GM19099 (cell line): ENCODE data around the gene TMEM41B.

ENCODE experiments used
- POLR2A ChIP-seq: IDR thresholded peaks from 3 replicates; pipeline ENCODE4 v1.6.1; 2011; ENCODE audit warnings: low read depth; ENCODE audit not compliant: insufficient read length; ENCODE audit errors: extremely low read depth

Gene TMEM41B

DNA sequence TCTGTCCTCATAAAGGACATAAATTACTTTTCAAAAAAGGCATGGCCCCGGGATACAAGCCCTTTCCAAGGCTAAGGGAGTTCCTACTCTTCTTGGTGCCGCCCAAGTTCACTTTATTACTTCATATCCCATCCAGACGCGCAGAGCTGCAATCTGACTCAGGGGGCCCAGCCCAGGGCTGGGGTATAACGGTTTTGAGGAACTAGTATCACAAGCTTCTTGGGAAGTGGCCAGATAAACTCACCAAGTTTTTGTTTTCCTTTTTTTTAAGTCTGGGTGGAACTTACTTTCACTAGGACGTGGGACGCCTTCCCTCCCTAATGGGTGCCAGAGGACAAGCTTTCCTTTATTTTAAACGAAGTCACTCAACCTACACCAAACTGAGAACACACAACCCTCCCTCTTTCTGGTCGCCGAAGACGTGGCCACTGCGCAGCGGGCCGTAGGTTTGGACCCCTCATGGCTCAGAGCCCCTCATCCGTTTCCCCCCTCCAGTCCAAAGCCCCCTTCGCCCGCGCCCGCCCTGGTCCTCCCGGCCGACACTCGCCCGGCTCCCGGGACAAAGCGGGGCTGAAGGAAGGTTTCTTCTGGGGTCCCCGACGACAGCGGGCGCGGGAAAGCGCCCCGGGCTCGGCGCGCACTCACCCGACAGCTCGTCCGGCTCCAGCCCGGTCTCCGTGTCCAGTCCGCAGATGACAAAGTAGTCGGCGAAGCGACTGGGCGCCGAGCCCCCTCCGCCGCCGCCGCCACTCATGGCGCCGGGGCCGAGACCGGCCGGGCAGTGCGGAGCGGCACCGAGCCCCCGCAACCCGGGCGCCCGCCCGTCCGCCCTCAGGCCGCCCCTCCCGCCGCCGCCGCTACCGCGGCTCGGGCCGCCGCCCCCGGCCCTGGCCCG, 49.8 kb downstream of the TMEM41B start:
- TF ChIP-seq POLR2A: no peak

DNA sequence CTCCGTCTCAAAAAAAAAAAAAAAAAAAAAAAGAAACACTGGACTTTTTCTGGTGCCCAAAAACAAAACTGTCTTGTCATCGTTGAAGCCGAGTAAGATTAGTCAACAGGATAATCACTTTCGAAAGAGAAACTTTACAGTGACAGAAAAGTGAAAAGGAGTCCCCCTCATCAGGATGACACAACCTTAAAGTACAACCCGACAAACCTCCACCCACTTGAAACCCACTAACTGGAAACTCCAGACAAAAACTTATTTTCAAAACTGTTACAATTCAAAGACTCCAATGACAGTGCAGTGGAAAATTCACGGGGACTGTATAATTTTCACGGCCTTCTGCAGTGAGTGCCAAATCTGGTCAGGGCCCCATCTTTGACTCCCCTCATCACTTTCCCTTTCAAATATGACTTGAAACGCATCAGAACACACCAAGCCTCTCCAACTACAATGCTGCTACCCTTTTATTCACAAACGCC, 50.5 kb downstream of the TMEM41B start:
- no peak for TF ChIP-seq POLR2A

DNA sequence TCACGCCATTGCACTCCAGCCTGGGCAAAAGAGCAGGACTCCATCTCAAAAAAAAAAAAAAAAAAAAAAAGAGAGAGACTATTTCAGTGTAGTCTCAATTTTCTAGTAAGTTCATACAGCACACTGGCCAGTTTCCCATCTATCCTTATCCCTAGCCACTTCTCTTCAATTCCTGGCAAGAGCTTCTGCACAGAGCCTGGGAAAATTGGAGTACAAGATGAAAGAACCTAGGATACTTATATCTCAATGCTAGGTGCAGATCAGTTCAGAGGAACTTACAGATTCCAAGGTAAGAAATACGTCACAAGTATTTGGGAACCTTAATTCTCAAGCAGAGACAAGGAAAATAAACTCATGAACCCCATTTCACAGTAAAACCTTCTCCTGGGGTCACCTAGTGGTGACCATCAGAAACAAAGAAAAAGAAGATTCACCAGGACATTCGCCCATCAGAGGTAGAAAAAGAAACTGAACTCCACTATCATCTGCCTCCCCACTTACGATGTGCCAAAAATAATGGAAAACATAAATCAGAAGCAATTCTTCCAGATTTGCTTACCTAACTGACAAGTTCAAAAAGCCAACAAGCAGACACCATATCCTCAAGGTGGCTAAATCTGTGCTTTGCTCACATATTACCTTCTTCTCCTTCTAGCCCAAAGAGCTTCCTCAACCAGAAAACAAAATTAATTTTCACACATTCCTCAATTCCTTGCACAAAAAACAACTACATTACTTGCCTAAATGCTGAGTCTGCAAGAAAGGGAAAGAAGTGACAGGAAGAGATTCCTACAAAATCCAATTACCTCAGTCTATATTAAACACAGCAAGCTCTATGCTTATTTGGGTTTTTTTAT, 54.2 kb downstream of the TMEM41B start:
- TF ChIP-seq POLR2A: no peak

DNA sequence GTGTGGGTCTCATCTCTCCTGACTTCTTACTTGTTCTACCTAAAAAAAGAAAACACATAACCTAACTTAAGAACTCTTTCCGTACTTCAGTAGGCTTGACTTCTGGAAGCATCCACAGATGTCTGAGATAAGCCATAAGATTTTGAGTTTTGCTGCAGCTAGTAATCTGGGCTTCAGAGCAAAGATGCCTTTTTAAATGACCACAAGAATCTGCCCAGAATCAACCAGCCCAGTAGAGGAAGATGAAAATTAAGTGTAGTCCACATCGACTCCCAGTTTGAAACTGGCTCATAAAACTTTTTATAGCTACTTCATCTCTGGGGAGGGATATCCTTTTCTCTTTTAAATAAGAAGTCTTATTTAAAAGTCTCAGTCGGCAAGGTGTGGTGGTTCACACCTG, 60.0 kb downstream of the TMEM41B start:
- TF ChIP-seq POLR2A: no peak

DNA sequence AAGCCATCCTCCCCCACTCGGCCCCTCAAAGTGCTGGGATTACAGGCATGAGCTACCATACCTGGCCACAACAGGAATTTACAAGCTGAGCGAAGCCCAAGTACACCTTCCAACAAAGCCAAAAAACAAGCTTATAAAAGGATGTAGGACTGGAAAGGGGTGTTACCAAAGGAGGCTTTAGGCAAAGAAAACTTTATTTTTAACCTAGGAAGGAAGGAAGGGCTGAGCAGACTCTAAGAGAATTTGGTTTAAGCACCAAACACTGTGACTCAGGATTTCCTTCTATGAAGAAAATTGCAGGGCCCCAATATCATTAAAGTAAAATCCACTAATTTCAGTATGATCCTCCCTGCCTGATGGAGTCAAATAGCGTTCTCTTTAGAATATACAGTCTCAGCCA, 61.3 kb downstream of the TMEM41B start:
- no peak for TF ChIP-seq POLR2A

DNA sequence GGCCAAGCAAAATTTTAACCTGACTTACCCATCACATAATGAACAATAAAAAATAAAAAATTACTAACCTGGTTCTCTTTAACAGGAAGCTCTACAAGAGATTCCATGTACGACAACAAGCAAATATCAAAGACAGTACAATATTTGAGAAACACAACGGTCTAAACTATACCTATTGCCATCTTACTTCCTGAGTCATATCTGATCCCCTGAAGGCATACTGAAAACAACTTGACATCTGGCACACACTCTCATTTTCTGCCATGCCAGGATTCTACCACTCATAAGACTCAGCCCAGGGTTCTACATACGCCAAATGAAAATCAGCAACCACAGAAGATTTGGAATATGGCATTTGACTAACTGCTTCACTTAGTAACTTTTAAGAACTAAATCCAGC, 63.1 kb downstream of the TMEM41B start:
- TF ChIP-seq POLR2A: no peak

DNA sequence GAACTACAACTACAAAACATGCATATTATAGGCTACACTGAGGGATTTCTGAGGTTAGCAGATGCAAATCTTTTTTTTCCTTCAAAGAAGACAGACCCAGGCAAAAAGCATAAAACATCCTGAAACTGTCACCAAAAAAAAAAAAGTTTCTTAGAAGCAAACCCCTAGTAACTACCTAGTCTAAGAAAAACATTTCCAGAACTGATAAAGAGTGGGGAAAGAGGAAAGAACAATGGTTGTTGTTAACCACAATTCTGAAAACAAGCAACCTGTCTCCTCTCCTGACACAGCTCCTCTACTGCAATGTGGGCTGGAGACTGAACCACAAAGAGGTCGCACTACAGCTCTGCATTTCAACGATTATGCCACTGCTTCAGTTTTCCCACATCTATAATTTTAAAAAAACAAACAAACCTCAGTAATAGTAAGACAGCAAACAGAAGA, 64.2 kb downstream of the TMEM41B start:
- no peak for TF ChIP-seq POLR2A

DNA sequence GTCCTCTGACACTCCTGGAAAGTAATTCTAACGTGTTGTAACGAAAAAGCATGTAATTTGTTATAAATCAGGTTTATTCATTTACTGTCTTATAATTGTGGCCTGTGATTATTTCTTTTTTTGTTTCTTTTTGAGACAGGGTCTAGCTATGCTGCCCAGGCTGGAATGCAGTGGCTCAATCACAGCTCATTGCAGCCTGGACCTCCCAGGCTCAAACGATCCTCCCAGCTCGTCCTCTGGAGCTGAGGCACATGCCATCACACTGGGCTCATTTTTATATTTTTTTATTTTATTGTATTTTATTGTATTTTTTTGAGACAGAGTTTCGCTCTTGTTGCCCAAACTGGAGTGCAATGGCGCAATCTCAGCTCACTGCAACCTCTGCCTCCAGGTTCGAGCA, 65.1 kb downstream of the TMEM41B start:
- TF ChIP-seq POLR2A: no peak

DNA sequence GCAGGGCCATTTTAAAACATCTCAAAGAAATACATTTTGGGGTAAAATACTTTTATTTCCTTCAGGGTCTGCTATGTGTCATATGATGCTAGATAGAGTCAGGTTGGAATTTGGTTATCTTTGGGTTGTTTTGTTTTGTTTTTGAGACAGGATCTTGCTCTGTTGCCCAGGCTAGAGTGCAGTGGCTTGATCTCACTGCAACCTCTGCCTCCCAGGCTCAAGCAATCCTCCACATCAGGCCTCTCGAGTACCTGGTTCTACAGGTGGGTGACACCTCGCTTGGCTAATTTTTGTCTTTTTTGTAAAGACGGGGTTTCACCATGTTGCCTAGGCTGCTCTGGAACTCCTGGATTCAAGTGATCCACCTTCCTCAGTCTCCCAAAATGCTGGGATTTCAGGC, 66.5 kb downstream of the TMEM41B start:
- no peak for TF ChIP-seq POLR2A

DNA sequence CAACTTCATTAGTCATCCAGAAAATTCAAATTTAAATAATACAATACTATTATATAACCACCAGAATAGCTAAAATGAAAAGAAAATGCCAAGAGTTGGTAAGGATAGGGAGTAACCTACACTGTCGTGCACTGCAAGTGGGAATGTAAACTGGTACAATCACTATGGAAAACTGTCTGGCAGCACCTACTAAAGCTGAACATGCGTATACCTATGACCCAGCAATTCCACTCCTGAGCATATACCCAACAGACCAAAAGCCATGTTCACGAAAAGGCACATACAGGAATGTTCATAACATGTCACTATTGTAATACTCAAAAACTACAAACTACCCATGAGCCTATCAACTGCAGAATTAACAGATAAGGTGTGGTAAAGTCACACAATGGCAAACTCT, 81.9 kb downstream of the TMEM41B start:
- no peak for TF ChIP-seq POLR2A

DNA sequence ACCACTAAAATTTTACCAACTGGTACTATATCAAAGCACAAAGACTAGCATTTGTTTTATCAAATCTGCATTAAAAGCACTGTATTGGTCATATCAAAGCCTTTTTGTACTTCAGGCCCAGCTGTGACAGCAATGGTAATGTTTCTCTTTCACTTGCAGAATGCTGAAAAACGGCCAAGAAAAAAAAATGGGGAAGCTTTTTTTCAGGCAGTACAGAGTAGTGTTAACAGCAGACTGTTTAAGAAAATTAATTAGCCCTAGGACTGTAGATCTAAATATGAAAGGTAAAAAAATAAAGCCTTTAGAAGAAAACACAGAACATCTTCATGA, 82.6 kb downstream of the TMEM41B start:
- no peak for TF ChIP-seq POLR2A
